Heart left ventricle (tissue), 16 donors: Measurements from ENCODE around the gene LILRB1. TPM values are rescaled to one million over a fixed set of nuclear protein-coding genes. Genes with fewer than 3 reads are reported as not detected.

Source experiments
- ATAC-seq, 4 donors: fragments of 200-7000 bp; cut with Tn5 transposase; one replicate each; pipeline ENCODE4 v1.9.1; 2020 to 2022; ENCODE audit warnings: moderate library complexity in 4 of 4, mild to moderate bottlenecking in 3 of 4, moderate number of reproducible peaks in 1 of 4
- DNase-seq, 5 donors: peaks; one replicate each; pipeline ENCODE4 v3.0.0-alpha.2; 2020
- H3K27ac ChIP-seq, 12 donors: fragments of 200-600 bp; sonication (generic) in 4 of 12; one replicate each; pipeline versions ENCODE4 v1.5.0 to v1.8.0; 2016 to 2022; ENCODE audit warnings: mild to moderate bottlenecking in 2 of 12
- H3K27me3 ChIP-seq, 9 donors: fragments of 200-600 bp; sonication (generic) in 2 of 9; one replicate each; pipeline versions ENCODE4 v1.5.1 to v1.8.0; 2016 to 2022; ENCODE audit warnings: mild to moderate bottlenecking in 3 of 9
- H3K36me3 ChIP-seq, 9 donors: fragments of 200-600 bp; sonication (generic) in 2 of 9; one replicate each; pipeline versions ENCODE4 v1.5.0 to v1.8.0; 2018 to 2022; ENCODE audit warnings: mild to moderate bottlenecking in 2 of 9
- H3K4me1 ChIP-seq, 12 donors: fragments of 200-600 bp; sonication (generic) in 4 of 12; one replicate each; pipeline versions ENCODE4 v1.5.0 to v1.8.0; 2016 to 2022; ENCODE audit warnings: mild to moderate bottlenecking in 3 of 12
- H3K4me3 ChIP-seq, 12 donors: fragments of 200-600 bp; sonication (generic) in 4 of 12; one replicate each; pipeline versions ENCODE4 v1.5.0 to v1.8.0; 2017 to 2022; ENCODE audit warnings: mild to moderate bottlenecking in 9 of 12, moderate library complexity in 4 of 12
- H3K9me3 ChIP-seq, 12 donors: fragments of 200-600 bp; sonication (generic) in 4 of 12; one replicate each; pipeline versions ENCODE4 v1.5.0 to v1.8.0; 2016 to 2022; ENCODE audit warnings: mild to moderate bottlenecking in 1 of 12
- POLR2A ChIP-seq, 2 donors: fragments of 450-650 bp; IDR thresholded peaks; one replicate each; pipeline ENCODE4 v1.6.1; 2017; ENCODE audit warnings: antibody characterized with exemption in 2 of 2, mild to moderate bottlenecking in 2 of 2, moderate library complexity in 2 of 2
- WGBS, 4 donors: extraction: QIAGEN DNeasy Blood & Tissue Kit in 2 of 4; methylation state at CpG; one replicate each; pipeline versions ENCODE4 v1.1.5 to v1.1.7; 2013 to 2018; 5-methylcytosine and 5-hydroxymethylcytosine counted together
- intact Hi-C, 10 donors: fragments of 100-400 bp; cut with DNase I; formaldehyde crosslinking; loops; one replicate each; pipeline versions ENCODE4 v1.11.1 to v1.14.2; 2022
- polyA plus RNA-seq, 2 donors: library from polyadenylated mRNA; stranded (reverse); fragments of 200-250 nt; gene quantifications; one replicate each; pipeline ENCODE4 v1.2.3, GENCODE V29; 2013
- total RNA-seq, 9 donors: library from RNA; depleted of rRNA in 2 of 9; stranded (reverse); fragments of >200 nt in 2 of 9; fragmentation: NEBNext Ultra II Directional in 3 of 9; extraction: Animal tissue kit (Norgen Biotek cat#: 25700) in 3 of 9; gene quantifications; one replicate each; pipeline versions ENCODE4 v1.1.0 to v1.2.4, GENCODE V29; 2016 to 2023
- TF ChIP-seq, protein P1 (sequence below), 12 donors: fragments of 200-600 bp; sonication (generic) in 4 of 12; IDR thresholded peaks; one replicate each; pipeline versions ENCODE4 v1.5.0 to v1.8.0; 2018 to 2022; ENCODE audit warnings: antibody characterized with exemption in 12 of 12, mild to moderate bottlenecking in 5 of 12
- donor health status: ischemic (EF 13 %, LVEDD 7.1; RV severe dilation, severe dysfunction).
- donor health status: healthy with polysubstance abuse.
- donor health status: DM: no; HTN: yes; CAD: no.
- donor health status: DM: no; HTN: no; CAD: no.
- donor health status: ischemic (EF 25% LVEDD 6.9; RV normal size, moderate dysfunction).
- donor health status: ischemic (EF 25% LVEDD 5.7; RV mildly dilated, moderate dysfunction).
- donor health status: healthy.
- donor health status: DM: yes; HTN: yes; CAD: no.
- donor health status: ischemic (EF 35%, LVEDD 5.7; RV mildly dilated, moderate dysfunction).
- donor health status: nonischemic (EF 11% LVEDD 7.7; RV severe dilation, severe dysfunction).
- donor health status: DM: yes; HTN: yes; CAD: no.
- donor health status: PGD.
- donor health status: ischemic (EF 29% LVEDD 5.4; RV normal size, mild dysfunction).
- donor health status: nonischemic (EF 23%, LVEDD 6.1; RV moderate dilation, normal function).

The LILRB1 gene
- total and polyA plus RNA-seq, 11 donors = 0.16 to 35.6 (median 1.0) TPM

DNA sequence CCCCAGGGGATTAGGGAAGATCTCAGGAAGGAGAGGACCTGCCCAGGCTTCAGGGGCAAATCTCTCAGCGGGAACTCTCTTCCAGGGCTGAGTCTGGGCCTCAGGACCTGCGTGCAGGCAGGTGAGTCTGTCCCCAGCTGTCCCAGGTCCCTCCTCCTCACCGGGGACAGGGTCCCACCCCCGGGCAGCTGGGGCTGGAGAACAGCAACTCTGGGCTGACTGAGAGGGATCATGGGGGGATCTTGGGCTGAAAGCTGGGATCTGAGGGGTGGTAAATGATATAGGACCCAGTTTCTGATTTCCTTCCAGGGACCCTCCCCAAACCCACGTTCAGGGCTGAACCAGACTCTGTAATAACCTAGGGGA, 22.5 kb upstream of the LILRB1 start:
- Histone ChIP-seq H3K36me3 (no peaks in the 10 kb centered on the region), H3K4me3 (no peak overlapping the region), H3K27ac (peak overlapping the region in 1 of 12 donors; percentile 76), H3K9me3 (peaks cover 0 to 22% (median 2%) of the 10 kb centered on the region in 12 donors), H3K4me1 (peaks cover 0 to 38% (median 0%) of the 10 kb centered on the region in 12 donors), H3K27me3 (peaks cover 0 to 4% (median 0%) of the 10 kb centered on the region in 9 donors)
- no peak for TF ChIP-seq POLR2A (IDR thresholded peaks at IDR 0.05)
- TF ChIP-seq, protein P1, sequence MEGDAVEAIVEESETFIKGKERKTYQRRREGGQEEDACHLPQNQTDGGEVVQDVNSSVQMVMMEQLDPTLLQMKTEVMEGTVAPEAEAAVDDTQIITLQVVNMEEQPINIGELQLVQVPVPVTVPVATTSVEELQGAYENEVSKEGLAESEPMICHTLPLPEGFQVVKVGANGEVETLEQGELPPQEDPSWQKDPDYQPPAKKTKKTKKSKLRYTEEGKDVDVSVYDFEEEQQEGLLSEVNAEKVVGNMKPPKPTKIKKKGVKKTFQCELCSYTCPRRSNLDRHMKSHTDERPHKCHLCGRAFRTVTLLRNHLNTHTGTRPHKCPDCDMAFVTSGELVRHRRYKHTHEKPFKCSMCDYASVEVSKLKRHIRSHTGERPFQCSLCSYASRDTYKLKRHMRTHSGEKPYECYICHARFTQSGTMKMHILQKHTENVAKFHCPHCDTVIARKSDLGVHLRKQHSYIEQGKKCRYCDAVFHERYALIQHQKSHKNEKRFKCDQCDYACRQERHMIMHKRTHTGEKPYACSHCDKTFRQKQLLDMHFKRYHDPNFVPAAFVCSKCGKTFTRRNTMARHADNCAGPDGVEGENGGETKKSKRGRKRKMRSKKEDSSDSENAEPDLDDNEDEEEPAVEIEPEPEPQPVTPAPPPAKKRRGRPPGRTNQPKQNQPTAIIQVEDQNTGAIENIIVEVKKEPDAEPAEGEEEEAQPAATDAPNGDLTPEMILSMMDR (IDR thresholded peaks at IDR 0.05) = no peak
- DNase-seq = no peak
- intact Hi-C loops = no loop called here
- WGBS, 4 donors = 49 to 68% (median 62%) methylated on average over 2 to 5 of the region's 5 CpGs
- ATAC-seq = no peak

GRCh38 chr19:54608205-54608604, 22.1 kb upstream of the LILRB1 start:
- H3K4me1 ChIP-seq = peaks cover 0 to 39% (median 0%) of the 10 kb centered on the region in 12 donors
- no peak for ATAC-seq
- H3K4me3 ChIP-seq = no peak overlapping the region
- TF ChIP-seq, protein P1 (IDR thresholded peaks at IDR 0.05) = no peak
- no peak for TF ChIP-seq POLR2A (IDR thresholded peaks at IDR 0.05)
- H3K36me3 ChIP-seq = no peaks in the 10 kb centered on the region
- peaks cover 0 to 22% (median 2%) of the 10 kb centered on the region in 12 donors for H3K9me3 ChIP-seq
- 72 to 83% (median 78%) methylated on average over 6 to 7 of the region's 7 CpGs for WGBS, 4 donors
- peaks cover 0 to 4% (median 0%) of the 10 kb centered on the region in 9 donors for H3K27me3 ChIP-seq
- no peak overlapping the region for H3K27ac ChIP-seq
- intact Hi-C loops = no loop called here
- DNase-seq = no peak

DNA sequence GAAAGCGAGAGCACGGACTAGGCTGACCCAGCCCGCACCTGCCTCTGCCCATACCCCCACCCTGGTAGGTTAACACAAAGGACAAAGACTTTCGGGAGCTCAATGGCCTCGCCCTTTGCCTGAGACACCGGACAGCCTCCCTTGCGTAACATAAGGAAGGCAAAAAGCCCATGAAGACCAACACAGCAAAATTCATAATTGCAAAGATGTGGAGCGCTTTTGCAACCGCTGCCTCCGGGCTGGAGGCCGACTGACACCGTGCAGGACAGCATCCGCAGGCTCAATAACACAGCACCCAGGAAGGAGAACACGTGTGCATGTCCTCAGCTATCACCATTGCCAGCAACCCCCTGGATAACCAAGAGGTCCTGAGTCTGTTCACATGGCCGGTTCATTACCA, 21.5 kb upstream of the LILRB1 start:
- TF ChIP-seq POLR2A (IDR thresholded peaks at IDR 0.05) = no peak
- TF ChIP-seq, protein P1 (IDR thresholded peaks at IDR 0.05) = no peak
- Histone ChIP-seq H3K27ac (no peak overlapping the region), H3K4me1 (peaks cover 0 to 39% (median 0%) of the 10 kb centered on the region in 12 donors), H3K4me3 (no peak overlapping the region), H3K36me3 (no peaks in the 10 kb centered on the region), H3K27me3 (peaks cover 0 to 4% (median 0%) of the 10 kb centered on the region in 9 donors), H3K9me3 (peaks cover 0 to 22% (median 2%) of the 10 kb centered on the region in 12 donors)
- 81 to 88% (median 84%) methylated on average over 12 to 15 of the region's 15 CpGs for WGBS, 4 donors
- DNase-seq (no peak), ATAC-seq (no peak)
- intact Hi-C loops = no loop called here

DNA sequence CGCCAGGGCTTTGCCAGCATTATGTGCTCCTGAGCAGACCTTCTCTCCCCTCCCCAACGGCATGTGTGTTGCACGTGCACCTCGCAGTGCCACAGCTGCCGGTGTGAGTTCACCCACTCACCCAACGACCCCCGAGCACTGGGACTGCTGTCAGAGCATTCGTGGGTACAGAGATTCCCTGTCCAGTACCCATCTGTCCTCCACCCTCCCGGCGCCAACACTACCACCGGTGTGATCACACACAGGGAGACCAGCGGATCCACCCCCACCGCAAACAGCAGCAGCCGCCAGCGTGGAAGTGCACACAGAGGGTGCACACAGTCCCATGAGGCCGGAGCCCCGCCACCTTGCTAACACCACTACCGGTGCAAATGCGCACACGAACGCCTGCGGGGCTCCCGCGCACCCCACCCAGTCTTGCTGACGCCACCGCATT, 20.9 kb upstream of the LILRB1 start:
- 86 to 91% (median 89%) methylated on average over 22 to 26 of the region's 26 CpGs for WGBS, 4 donors
- ATAC-seq = no peak

More for the DNA sequence above, 20.9 kb upstream of the LILRB1 start:
- peaks cover 0 to 39% (median 0%) of the 10 kb centered on the region in 12 donors for H3K4me1 ChIP-seq
- no peak overlapping the region for H3K4me3 ChIP-seq
- H3K36me3 ChIP-seq = no peaks in the 10 kb centered on the region
- DNase-seq = peak in 1 of 5 donors; percentile 11
- peaks cover 0 to 4% (median 0%) of the 10 kb centered on the region in 9 donors for H3K27me3 ChIP-seq
- no peak overlapping the region for H3K27ac ChIP-seq
- intact Hi-C loops = no loop called here
- TF ChIP-seq, protein P1 (IDR thresholded peaks at IDR 0.05) = no peak
- no peak for TF ChIP-seq POLR2A (IDR thresholded peaks at IDR 0.05)
- peaks cover 0 to 22% (median 2%) of the 10 kb centered on the region in 12 donors for H3K9me3 ChIP-seq
